Fibroblast of gingiva (primary cell): ENCODE data around the gene RARA.

Experiments
- DNase-seq: peaks from one replicate; pipeline ENCODE4 v3.0.0-alpha.2; 2011; ENCODE audit warnings: low read depth

The RARA gene

DNA sequence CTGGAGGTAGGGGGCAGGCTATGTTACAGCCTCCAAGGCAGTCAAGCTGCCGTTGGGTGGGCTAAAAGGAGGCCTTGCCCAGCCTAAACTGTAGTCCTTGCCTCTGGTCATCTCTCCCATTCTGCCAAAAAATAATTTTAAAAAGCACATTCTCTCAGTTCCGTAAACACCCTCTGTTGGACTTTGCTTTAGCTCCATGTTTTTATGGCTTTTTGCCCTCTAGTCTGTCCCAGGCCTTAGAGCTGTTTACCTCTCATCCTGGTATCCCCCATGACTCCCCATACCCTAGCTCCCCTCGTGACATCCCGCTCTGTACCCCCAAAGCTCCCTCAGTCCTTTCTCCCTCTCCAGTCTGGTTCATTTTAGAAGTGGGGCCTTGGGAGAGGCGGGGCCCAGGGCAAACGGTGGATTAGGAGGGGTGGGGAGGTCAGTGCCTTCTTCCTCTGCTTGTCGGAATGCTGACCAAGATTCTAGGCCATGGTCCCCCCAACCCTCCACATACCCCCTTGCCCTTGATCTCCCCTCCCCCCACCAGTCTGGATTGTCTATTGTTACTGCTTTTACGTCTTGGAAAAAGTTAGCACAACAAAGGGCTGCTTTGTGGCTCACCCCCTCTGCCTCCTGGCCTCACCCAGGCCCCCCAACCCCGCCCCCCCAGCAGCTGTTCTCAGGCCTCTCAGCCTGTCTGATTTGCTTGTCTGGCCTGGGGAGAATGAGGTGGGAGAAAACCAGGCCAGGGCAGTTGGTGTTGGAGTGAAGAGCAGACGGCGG is 37.2 kb downstream of the RARA start:
- no peak for DNase-seq

DNA sequence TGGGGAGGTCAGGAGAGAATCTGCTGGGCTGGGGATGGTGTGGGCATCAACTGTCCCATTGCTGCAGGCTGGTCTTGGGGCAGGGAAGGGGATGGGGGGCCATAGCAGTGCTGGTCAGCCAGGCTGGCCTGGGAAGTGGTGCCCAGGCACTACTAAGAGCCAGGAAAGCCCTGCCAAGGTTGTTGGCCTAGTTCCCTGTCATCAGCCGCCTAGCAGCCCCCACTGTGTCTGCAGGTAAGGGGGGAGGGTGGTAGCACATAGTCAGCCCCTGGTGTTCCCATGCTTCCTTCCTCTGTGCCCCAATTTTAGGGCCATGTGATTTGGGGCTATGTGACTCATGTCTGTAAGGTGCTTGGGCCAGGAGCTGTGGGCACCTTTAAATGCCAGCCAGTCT is 37.8 kb downstream of the RARA start:
- no peak for DNase-seq

DNA sequence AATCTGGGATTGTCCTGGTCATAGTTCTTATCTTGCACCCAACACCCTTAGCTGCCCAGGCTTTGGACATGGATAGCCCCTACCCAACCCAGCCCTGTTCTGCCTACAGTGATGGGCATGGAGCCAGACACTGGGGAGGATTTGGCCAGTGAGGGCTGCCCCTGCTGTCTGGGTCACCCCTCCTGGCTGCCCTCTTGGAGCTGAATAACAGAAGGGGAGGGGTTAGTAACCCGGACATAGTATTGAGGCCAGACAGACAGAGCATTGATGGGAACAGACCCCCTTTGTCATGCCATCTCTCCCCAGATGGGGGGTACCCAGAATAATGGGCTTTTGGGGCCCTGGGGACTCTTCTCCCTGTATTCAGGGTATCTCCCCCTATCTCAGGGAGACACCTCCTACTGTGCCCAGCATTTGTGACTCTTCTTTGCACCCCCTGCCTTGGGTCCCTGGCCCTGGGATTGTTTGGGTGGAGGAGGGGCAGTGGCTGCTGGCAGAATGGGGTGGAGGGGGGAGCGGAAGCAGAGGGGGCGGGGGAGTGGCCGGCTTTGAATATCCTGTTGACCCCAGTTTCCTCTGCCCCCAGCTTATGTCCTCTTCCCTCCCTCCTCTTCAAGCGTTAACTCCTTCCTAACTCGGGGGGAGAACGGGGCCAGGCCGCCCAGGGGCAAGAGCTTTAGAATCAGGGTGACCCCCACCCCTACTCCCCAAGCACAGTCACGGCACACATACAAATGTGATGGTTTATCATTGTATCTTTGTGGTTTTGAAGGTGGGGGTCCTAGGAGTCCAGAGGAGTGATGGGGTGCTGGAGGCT is 38.5 kb downstream of the RARA start:
- no peak for DNase-seq

DNA sequence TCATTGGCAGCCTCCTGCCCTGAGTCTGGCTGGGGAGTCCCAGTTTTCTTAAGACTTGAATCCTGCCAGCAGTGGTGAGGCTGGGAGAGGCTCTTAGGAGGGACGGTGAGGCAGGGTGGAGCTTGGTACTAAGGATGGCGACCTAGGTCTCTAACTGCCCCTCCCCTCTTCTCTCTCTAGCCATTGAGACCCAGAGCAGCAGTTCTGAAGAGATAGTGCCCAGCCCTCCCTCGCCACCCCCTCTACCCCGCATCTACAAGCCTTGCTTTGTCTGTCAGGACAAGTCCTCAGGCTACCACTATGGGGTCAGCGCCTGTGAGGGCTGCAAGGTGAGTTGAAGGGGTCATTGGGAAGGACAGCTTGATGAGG is 39.1 kb downstream of the RARA start:
- DNase-seq, result no peak

DNA sequence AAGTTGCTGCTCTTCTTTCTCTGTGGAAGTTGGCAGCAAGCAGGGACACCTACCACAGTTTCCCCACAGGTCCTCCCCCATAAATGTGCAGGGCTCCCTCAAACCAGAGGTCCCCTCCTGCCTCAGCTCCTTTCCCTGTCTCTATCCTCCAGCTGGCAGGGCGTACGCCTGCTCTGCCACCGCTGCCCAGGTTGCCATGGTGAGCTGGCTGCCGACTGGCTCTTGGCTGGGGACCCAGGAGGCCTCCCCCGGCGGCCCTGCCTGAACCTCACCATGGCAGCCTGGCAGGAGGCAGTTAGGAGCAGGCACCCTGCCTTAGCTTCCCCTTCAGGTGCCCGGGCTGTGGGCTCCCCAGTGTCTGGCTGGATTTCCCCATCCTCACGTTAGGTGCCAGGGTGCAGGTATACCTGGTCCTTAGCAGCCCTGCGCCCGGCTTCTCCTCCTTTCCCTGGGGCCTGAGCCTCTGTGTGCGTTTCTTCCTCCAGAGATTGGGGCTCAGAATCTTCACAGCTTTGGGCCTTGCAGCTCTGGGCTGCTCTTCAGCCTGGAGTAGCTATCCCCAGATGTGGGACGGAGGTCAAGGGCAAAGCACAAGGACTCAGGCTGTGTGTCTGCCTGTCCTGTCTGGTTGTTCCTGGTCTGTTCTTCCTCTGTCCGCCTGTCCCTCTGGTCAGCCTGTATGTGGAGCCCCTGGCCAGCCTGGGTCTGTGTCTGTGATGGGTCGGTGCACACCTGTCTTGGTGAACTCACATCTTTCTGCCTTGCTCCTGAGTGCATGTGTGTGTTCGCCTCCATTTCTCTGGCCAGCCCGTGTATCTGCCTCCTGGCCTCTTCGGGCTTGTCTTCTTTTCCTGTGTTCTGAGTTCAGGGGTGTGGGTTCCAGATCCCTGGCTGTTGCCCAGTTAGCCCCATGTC is 39.8 kb downstream of the RARA start:
- peak; percentile 43 for DNase-seq

DNA sequence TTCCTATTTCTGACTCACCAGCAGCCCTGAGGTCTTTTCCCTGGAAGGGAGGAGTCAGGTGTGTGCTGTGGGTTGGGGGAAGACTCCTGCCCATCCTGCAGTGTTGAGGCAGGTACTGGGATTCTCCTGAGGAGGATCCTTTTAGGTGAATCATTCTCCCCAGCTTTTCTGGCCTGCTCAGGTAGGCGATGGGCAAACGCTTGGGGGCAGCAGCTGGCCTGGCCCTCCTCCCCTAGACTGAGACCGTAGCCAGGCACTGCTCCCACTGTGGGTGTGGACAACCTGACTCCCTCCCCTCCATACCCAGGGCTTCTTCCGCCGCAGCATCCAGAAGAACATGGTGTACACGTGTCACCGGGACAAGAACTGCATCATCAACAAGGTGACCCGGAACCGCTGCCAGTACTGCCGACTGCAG is 40.5 kb downstream of the RARA start:
- no peak for DNase-seq

DNA sequence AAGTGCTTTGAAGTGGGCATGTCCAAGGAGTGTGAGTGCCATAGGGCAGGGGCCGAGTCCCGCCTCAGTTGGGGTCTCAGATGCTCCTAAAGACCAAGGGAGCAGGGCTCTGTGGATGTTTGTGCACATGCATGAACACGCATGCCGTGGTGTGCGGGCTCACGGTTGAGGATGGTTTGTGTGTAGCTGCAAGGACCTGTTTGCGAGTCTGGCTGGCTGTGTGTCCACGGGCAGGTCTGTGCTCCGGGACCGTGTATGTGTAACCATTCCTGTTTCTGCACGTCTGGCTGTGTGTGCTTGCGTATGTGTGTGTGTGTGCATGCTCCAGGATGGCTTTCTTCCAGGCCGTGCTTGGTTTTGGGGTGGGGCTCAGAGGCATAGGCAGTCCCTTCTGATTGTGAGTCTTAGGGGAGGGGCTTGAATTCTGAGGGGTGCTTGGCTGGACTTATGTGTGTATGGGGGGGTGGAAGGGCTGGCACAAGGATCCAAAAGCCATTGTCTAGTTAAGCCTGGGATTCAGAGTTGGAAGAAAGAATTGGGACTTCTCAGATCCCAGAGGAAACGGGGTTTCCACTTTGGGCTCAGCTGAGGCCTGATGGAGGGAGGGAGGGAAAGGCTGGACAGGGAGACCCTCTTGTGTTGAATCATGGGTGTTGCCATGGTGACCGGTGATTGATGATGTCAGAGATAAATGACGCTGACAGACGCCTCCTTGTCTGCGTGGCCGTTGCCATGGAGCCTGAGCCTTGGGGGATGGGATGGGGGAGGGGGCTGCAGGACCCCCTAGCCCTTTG is 41.1 kb downstream of the RARA start:
- peak; percentile 27 for DNase-seq

DNA sequence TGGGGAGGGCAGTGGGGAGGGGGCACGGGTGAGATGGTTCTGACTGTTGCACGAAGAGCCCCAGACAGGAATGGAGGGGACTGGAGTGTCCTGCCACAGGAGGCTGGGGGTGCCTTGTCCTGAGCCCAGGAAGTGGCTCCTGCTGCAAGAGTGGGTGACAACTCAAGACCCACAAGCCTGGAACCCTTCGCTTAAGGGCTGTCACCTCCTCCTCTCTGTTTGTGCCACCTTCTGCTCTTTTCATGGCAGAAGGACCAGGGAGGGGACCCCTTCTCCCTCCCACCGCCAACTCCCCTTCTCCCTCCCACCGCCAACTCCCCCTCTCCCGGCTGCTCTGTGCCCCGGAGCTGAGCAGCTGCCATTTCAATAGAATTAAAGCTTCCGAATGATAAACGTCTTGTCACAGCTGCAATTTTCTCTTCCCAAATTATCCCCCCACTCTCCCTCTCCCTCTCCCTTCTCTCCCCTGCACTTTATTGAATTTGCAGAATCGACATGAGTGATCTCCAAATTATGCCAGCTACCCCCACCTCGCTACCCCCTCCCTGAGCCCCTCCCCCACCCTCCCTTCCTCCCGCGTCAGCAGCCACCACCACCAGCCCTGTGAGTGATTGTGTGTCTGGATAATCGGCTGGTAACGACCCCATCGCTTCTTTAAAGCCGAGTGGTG is 41.8 kb downstream of the RARA start:
- no peak for DNase-seq

DNA sequence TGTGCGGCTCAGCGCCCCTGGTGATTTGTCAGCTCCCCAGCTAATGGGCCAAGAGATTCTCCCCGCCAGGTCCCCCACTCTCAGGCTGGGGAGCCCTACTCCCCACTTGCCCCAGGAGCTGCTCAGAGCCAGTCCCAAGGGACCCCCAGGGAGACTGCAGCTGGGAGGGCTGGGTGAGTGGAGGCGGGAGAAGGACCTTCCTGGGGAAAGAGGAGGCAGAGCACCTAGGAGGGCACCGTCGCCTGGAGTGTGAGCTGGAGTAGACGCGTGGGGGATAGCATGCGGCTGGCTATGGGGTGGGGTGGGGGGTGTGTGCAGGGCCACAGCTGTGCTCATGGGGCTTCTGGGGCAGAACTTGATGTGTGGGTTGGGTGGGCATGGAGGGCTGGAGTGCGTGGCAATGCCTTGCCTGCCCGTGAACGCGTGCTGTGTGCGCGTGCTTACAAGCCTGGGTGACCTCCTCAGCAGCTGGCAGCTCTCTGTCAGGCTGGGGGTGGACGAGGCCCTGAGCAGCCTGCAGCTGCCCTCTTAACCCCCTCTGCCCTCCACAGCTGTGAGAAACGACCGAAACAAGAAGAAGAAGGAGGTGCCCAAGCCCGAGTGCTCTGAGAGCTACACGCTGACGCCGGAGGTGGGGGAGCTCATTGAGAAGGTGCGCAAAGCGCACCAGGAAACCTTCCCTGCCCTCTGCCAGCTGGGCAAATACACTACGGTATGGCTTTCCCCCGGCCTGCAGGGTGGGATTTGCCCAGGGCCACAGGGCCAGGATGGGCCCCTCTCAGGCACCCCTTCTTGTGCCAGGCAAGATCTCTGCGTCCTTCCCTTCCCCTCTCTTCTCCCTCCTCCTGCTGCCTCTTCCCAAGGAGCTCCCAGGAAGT is 42.6 kb downstream of the RARA start:
- DNase-seq, result no peak

DNA sequence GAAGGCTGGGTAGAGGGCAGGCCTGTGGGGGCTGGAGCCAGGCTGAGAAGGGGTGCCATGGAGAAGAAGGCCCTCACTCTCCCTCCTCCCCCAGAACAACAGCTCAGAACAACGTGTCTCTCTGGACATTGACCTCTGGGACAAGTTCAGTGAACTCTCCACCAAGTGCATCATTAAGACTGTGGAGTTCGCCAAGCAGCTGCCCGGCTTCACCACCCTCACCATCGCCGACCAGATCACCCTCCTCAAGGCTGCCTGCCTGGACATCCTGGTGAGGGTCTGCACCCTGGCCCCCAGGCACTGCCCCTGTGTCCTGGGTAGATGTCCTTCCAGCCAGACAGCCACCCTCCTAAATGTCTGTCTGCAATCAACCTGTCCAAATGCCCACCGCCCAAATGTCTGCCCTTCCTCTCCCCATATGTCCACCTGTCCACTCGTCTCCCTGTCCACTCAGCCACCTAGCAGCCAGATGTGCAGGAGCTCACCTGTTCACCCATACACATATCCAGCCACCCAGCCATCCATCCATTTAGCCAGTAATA is 43.3 kb downstream of the RARA start:
- no peak for DNase-seq

DNA sequence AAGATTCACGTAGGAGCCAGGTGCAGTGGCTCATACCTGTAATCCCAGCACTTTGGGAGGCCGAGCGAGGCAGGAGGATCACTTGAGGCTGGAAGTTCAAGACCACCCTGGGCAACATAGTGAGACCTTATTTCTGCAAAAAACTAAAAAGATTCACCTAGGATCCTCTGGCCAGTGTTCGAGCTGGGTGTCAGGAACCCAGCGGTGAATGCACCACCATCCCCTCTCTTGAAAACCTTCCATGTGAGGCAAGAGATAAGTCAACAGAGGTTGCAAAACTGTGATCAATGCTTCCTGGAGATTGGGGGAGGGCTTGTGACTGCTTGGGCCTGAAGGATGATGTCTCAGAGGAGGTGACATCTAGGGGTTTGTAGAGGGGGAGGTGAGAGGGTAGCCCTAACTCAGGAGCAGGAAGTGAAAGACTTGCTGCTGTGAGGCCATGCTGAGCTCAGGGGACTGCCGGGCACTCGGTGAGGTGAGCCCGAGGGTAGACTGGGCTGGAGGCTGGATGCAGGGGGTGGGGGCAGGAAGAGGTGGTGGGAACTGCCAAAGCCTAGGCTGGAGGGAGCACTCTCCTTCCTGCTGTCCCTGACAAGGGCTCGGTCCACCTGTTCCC is 43.9 kb downstream of the RARA start:
- no peak for DNase-seq

DNA sequence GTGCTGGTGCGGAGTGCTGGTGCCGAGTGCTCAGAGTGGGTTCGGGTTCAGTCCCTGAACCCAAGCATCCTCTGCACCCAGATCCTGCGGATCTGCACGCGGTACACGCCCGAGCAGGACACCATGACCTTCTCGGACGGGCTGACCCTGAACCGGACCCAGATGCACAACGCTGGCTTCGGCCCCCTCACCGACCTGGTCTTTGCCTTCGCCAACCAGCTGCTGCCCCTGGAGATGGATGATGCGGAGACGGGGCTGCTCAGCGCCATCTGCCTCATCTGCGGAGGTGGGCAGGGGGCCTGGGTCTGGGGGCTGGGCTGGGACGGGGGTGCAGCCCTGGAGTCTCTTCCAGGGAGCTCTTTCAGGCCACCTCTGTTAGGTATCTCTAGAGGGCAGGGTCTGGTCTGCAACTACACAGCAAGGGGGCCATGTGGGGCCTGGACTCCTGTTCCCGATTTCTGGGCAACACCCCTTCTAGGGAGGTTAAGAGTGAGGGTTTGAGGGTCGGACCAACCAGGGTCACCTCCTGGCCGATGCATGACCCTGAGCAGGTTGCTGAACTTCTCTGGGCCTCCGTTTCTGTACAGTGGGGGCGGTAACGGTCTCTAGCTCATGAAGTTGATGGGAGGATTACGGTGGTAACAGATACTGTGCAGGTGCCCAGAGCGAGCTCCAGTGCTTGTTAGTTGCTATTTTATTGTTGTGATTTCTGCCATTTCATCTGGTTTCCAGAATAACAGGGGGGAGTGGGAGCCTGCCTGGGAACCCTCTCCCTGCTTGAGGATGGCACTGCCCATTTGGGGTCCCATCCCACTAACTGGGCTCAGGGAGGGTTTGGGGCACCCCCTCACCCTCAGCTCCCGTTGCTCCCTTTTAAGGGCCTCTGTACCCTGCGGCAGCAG is 45.5 kb downstream of the RARA start:
- DNase-seq, result no peak

DNA sequence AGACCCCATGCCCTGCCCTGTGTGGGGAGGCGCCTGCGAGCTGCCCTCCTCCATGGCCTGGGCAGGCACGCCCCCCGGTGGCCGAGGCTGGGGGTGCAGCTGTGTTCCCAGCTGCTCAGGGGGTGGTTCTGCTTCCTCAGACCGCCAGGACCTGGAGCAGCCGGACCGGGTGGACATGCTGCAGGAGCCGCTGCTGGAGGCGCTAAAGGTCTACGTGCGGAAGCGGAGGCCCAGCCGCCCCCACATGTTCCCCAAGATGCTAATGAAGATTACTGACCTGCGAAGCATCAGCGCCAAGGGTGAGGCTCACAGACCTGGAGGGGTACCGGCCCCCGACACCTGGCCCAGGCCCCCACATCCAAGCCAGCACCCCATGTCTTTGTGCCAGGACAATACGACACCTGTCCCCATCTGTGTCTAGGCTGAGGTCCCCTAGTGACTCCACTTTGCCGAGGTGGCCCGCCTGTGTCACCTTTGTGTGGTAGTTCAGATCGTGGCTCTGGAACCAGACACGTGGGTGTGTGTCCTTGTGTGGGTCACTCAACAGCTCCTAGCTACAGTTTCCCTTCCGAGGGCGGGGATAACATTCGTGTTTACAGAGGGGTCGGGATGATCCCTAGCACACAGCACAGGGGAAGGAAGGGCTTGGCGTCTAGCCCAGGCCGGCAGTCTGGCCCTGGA is 46.3 kb downstream of the RARA start:
- DNase-seq, result peak; percentile 39

DNA sequence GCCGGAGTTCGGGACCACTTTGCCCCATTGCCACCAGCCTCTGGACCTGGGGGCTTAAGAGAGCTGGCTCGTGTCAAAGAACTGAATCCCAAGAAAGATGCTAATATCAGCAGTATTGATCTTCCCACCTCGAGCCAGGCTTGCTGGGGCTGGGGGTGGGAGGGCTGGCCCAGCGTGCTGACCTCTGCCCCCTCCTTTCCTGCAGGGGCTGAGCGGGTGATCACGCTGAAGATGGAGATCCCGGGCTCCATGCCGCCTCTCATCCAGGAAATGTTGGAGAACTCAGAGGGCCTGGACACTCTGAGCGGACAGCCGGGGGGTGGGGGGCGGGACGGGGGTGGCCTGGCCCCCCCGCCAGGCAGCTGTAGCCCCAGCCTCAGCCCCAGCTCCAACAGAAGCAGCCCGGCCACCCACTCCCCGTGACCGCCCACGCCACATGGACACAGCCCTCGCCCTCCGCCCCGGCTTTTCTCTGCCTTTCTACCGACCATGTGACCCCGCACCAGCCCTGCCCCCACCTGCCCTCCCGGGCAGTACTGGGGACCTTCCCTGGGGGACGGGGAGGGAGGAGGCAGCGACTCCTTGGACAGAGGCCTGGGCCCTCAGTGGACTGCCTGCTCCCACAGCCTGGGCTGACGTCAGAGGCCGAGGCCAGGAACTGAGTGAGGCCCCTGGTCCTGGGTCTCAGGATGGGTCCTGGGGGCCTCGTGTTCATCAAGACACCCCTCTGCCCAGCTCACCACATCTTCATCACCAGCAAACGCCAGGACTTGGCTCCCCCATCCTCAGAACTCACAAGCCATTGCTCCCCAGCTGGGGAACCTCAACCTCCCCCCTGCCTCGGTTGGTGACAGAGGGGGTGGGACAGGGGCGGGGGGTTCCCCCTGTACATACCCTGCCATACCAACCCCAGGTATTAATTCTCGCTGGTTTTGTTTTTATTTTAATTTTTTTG is 47.1 kb downstream of the RARA start:
- no peak for DNase-seq

DNA sequence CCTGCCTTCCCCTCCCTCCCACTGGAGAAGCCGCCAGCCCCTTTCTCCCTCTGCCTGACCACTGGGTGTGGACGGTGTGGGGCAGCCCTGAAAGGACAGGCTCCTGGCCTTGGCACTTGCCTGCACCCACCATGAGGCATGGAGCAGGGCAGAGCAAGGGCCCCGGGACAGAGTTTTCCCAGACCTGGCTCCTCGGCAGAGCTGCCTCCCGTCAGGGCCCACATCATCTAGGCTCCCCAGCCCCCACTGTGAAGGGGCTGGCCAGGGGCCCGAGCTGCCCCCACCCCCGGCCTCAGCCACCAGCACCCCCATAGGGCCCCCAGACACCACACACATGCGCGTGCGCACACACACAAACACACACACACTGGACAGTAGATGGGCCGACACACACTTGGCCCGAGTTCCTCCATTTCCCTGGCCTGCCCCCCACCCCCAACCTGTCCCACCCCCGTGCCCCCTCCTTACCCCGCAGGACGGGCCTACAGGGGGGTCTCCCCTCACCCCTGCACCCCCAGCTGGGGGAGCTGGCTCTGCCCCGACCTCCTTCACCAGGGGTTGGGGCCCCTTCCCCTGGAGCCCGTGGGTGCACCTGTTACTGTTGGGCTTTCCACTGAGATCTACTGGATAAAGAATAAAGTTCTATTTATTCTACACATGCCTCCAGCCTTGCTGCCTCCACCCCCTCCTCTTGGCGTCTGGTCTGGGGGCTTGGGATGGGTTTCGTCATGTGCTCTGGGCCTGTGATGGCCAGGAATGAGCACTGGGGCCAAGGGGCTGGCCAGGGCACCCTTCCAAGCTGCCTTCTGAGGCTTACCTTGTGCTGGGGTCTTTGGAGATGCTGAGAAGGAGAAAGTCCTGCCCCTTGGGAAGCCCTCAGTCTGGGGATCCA is 48.3 kb downstream of the RARA start:
- DNase-seq, result no peak
